SK-N-SH treated with all-trans-retinoic acid at 6 μM for 48 hours (cell line): Measurements from ENCODE around the gene CRAMP1.

Experiments used
- ATAC-seq: fragments of 200-7000 bp; cut with Tn5 transposase; 3 replicates; pipeline ENCODE4 v1.9.1; 2020; ENCODE audit warnings: mild to moderate bottlenecking, moderate library complexity
- ARNTL ChIP-seq: fragments of 450-650 bp; formaldehyde crosslinking; IDR thresholded peaks from 2 replicates; pipeline ENCODE4 v1.5.0; 2020; ENCODE audit warnings: low read depth, mild to moderate bottlenecking, moderate library complexity, borderline replicate concordance
- BACH2 ChIP-seq: fragments of 250-450 bp; sonication (Bioruptor Pico); IDR thresholded peaks from 2 replicates; pipeline ENCODE4 v1.9.0; 2021; ENCODE audit warnings: mild to moderate bottlenecking, borderline replicate concordance
- CSDC2 ChIP-seq: fragments of 250-450 bp; sonication (Bioruptor Pico); IDR thresholded peaks from 2 replicates; pipeline ENCODE4 v1.5.0; 2020; ENCODE audit warnings: mild to moderate bottlenecking, moderate library complexity
- ESRRG ChIP-seq: fragments of 250-450 bp; sonication (Bioruptor Pico); IDR thresholded peaks from 2 replicates; pipeline ENCODE4 v1.6.1; 2021; ENCODE audit warnings: mild to moderate bottlenecking
- ISL1 ChIP-seq: fragments of 250-450 bp; sonication (Bioruptor Pico); IDR thresholded peaks from 2 replicates; pipeline ENCODE4 v2.1.2; 2022; ENCODE audit warnings: mild to moderate bottlenecking, moderate library complexity
- OSR1 ChIP-seq: fragments of 250-450 bp; sonication (Bioruptor Pico); IDR thresholded peaks from 2 replicates; pipeline ENCODE4 v1.8.0; 2022; ENCODE audit warnings: moderate library complexity, mild to moderate bottlenecking, inconsistent platforms
- PPARA ChIP-seq: fragments of 250-450 bp; sonication (Bioruptor Pico); IDR thresholded peaks from 2 replicates; pipeline ENCODE4 v1.5.0; 2020; ENCODE audit warnings: mild to moderate bottlenecking, borderline replicate concordance
- RARB ChIP-seq: fragments of 250-450 bp; sonication (Bioruptor Pico); IDR thresholded peaks from 2 replicates; pipeline ENCODE4 v1.8.0; 2021; ENCODE audit warnings: mild to moderate bottlenecking, moderate library complexity
- SNAI2 ChIP-seq: fragments of 250-450 bp; sonication (Bioruptor Pico); IDR thresholded peaks from 2 replicates; pipeline ENCODE4 v1.5.0; 2020; ENCODE audit warnings: mild to moderate bottlenecking, moderate library complexity
- TCF4 ChIP-seq: fragments of 250-450 bp; sonication (Bioruptor Pico); IDR thresholded peaks from 2 replicates; pipeline ENCODE4 v1.8.0; 2021; ENCODE audit warnings: mild to moderate bottlenecking, moderate library complexity, borderline replicate concordance
- TOX ChIP-seq: fragments of 250-450 bp; sonication (Bioruptor Pico); IDR thresholded peaks from 2 replicates; pipeline ENCODE4 v1.8.0; 2021; ENCODE audit warnings: mild to moderate bottlenecking, moderate library complexity, borderline replicate concordance
- ZC3H10 ChIP-seq: fragments of 250-450 bp; sonication (Bioruptor Pico); IDR thresholded peaks from 2 replicates; pipeline ENCODE4 v1.5.1; 2021; ENCODE audit warnings: mild to moderate bottlenecking, moderate library complexity
- ZFP3 ChIP-seq: fragments of 250-450 bp; sonication (Bioruptor Pico); IDR thresholded peaks from 2 replicates; pipeline ENCODE4 v1.5.0; 2020; ENCODE audit warnings: mild to moderate bottlenecking, moderate library complexity
- ZFP30 ChIP-seq: fragments of 450-650 bp; formaldehyde crosslinking; IDR thresholded peaks from 2 replicates; pipeline ENCODE4 v1.5.0; 2022; ENCODE audit warnings: mild to moderate bottlenecking, moderate library complexity
- ZNF565 ChIP-seq: fragments of 450-650 bp; formaldehyde crosslinking; conservative IDR thresholded peaks from 2 replicates; pipeline ENCODE4 v1.5.0; 2020; ENCODE audit warnings: low read depth, mild to moderate bottlenecking, moderate library complexity
- ZNF70 ChIP-seq: fragments of 450-650 bp; formaldehyde crosslinking; IDR thresholded peaks from 2 replicates; pipeline ENCODE4 v1.5.0; 2020; ENCODE audit warnings: mild to moderate bottlenecking, moderate library complexity
- ZNF8 ChIP-seq: fragments of 450-650 bp; formaldehyde crosslinking; IDR thresholded peaks from 2 replicates; pipeline ENCODE4 v1.5.0; 2020; ENCODE audit warnings: mild to moderate bottlenecking, moderate library complexity
- TF ChIP-seq, protein P1 (sequence below): fragments of 250-450 bp; sonication (Bioruptor Pico); IDR thresholded peaks from 2 replicates; pipeline ENCODE4 v1.5.1; 2020; ENCODE audit warnings: low read depth, mild to moderate bottlenecking, moderate library complexity
- TF ChIP-seq, protein P2 (sequence below): fragments of 250-450 bp; sonication (Bioruptor Pico); IDR thresholded peaks from 2 replicates; pipeline ENCODE4 v1.8.0; 2020; ENCODE audit warnings: mild to moderate bottlenecking, moderate library complexity, borderline replicate concordance

The CRAMP1 gene

DNA sequence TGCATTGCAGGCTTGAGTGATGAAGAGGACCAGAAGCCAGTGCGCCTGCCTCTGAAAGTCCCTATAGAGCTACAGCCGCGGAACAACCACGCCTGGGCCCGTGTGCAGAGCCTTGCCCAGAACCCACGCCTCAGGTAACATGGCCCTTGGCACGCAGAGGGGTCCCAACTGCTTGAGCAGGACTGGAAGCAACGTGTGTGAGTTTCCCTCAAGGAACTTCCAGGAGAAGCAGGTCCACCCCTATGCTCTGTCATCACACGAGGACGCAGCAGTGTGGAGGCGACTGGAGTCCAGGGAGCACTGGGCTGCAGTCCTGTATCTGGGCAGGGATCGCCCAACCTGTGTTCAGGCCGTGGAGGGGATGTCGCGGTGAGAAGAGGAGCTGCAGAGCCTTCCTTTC, 40.9 kb downstream of the CRAMP1 start:
- ATAC-seq = no peak
- TF ChIP-seq ZNF70 (CRISPR knock-in tag) (no peak), PPARA (CRISPR knock-in tag) (no peak), RARB (CRISPR knock-in tag) (no peak), TCF4 (CRISPR knock-in tag) (no peak), CSDC2 (CRISPR knock-in tag) (no peak), SNAI2 (CRISPR knock-in tag) (no peak), ESRRG (CRISPR knock-in tag) (no peak), ARNTL (CRISPR knock-in tag) (no peak), OSR1 (CRISPR knock-in tag) (no peak), ISL1 (no peak), ZNF565 (CRISPR knock-in tag) (no peak), TOX (no peak), ZFP3 (CRISPR knock-in tag) (no peak)
- TF ChIP-seq, protein P1, sequence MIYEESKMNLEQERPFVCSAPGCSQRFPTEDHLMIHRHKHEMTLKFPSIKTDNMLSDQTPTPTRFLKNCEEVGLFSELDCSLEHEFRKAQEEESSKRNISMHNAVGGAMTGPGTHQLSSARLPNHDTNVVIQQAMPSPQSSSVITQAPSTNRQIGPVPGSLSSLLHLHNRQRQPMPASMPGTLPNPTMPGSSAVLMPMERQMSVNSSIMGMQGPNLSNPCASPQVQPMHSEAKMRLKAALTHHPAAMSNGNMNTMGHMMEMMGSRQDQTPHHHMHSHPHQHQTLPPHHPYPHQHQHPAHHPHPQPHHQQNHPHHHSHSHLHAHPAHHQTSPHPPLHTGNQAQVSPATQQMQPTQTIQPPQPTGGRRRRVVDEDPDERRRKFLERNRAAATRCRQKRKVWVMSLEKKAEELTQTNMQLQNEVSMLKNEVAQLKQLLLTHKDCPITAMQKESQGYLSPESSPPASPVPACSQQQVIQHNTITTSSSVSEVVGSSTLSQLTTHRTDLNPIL (CRISPR knock-in tag) = no peak

DNA sequence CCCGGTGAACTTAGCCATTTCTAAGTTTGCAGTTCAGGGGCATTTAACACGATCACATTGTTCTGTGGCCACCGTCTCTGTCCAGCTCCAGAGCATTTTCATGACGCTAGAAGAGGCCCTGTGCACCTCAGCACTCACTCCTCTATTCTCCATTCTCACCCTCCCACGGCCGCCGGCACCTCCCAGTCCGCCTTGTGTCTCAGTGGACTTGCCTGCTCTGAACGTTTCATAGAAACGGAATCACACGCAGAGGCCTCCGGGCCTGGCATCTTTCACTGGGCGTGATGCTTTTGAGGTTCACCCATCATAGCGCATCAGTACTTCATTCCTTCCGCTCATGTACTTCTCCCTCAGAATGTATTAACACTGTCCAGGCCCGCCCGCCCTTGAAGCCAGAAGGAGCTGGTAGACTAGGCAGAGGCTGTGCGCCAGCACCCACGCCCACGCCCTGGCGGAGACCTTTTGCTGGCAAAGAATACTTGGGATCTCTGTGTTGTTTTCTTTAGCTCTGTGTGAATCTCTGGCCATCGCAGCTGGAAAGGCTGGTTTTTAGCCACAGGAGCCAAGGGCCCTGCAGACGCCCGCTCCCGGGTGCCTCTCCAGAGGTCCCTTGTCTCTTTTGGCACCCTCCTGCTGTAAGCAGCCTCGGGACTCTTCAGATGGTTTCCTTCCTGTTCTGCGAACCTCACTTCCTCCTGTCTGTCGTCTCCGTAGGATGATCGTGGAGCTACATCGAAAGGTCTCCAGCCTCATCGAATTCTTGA, 42.5 kb downstream of the CRAMP1 start:
- no peak for TF ChIP-seq TCF4 (CRISPR knock-in tag)
- ATAC-seq = no peak

DNA sequence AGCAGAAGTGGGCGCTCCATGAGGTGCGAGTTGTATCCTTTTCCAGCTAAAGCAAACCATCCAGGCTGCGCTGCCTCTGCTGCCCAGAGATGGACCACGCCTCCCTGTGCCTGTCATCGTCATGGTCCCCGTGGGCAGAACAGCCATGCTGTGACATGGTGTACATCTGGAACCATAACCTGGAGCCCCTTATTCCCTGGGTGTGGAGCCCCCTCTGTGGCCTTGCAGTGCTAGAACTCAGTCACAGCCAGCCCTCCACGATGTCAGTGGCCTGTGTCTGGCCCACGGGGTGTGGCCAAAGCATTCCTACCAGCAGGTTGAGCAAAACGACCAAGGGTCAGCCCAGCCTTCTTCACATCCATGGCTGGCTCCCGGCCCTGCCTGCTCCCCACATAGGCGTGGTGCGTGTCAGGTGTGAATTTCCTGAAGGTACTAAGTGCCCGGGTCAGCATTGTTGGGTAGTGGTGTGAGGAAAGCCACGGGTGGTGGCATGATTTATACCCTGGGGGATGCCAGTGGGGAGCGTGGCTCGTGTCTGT, 43.2 kb downstream of the CRAMP1 start:
- TF ChIP-seq OSR1 (CRISPR knock-in tag) (no peak), BACH2 (no peak), ZNF8 (CRISPR knock-in tag) (no peak), ZC3H10 (CRISPR knock-in tag) (no peak), ARNTL (CRISPR knock-in tag) (no peak), SNAI2 (CRISPR knock-in tag) (no peak), TCF4 (CRISPR knock-in tag) (no peak), ZNF565 (CRISPR knock-in tag) (no peak), TOX (no peak), ZFP30 (no peak), ESRRG (CRISPR knock-in tag) (no peak)
- TF ChIP-seq, protein P2, sequence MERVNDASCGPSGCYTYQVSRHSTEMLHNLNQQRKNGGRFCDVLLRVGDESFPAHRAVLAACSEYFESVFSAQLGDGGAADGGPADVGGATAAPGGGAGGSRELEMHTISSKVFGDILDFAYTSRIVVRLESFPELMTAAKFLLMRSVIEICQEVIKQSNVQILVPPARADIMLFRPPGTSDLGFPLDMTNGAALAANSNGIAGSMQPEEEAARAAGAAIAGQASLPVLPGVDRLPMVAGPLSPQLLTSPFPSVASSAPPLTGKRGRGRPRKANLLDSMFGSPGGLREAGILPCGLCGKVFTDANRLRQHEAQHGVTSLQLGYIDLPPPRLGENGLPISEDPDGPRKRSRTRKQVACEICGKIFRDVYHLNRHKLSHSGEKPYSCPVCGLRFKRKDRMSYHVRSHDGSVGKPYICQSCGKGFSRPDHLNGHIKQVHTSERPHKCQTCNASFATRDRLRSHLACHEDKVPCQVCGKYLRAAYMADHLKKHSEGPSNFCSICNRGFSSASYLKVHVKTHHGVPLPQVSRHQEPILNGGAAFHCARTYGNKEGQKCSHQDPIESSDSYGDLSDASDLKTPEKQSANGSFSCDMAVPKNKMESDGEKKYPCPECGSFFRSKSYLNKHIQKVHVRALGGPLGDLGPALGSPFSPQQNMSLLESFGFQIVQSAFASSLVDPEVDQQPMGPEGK (CRISPR knock-in tag) = no peak
- ATAC-seq = no peak

DNA sequence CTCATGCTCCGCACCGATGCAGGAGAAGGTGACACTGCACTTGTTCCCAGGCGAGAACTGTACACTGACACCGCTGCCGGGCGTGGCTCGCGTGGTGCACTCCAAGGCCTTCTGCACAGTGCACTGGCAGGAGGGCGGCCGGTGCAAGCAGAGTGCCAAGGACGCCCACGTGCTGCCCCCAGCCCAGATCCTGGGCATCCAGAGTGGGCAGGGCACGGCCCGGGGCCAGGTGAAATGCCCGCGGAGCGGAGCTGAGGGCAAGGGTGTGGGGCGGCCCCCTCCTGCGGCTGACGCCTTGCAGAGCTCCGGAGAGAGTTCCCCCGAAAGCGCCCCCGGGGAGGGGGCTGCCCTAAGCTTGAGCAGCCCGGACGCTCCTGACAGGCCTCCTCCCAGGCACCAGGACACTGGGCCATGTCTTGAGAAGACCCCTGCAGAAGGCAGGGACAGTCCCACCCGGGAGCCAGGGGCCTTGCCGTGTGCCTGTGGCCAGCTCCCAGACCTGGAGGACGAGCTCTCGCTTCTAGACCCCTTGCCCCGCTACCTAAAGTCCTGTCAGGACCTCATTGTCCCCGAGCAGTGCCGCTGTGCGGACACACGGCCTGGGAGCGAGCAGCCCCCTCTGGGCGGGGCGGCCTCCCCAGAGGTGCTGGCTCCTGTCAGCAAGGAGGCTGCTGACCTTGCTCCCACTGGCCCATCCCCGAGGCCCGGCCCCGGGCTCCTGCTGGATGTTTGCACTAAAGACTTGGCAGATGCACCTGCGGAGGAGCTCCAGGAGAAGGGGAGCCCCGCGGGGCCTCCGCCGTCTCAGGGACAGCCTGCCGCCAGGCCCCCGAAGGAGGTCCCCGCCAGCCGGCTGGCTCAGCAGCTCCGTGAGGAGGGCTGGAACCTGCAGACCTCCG, 44.0 kb downstream of the CRAMP1 start:
- ATAC-seq = no peak
- TF ChIP-seq, protein P2 (CRISPR knock-in tag) = no peak
- no peak for TF ChIP-seq TCF4 (CRISPR knock-in tag)
